BE2C (cell line): ENCODE data around the gene ECI2.

Experiments
- DNase-seq: peaks from one replicate; pipeline ENCODE4 v3.0.0-alpha.2; 2020
- H3K27me3 ChIP-seq: fragments of 250-450 bp; sonication (Bioruptor Pico); 2 replicates; pipeline ENCODE4 v1.5.1; 2020; ENCODE audit warnings: mild to moderate bottlenecking
- H3K36me3 ChIP-seq: fragments of 250-450 bp; sonication (Bioruptor Pico); 2 replicates; pipeline ENCODE4 v1.5.1; 2020; ENCODE audit warnings: mild to moderate bottlenecking
- H3K4me1 ChIP-seq: fragments of 250-450 bp; sonication (Bioruptor Pico); 2 replicates; pipeline ENCODE4 v1.5.1; 2020
- H3K4me3 ChIP-seq: 2 replicates; pipeline ENCODE4 v1.5.1; 2011; ENCODE audit warnings: low read depth, low read length
- H3K9me3 ChIP-seq: fragments of 250-450 bp; sonication (Bioruptor Pico); 2 replicates; pipeline ENCODE4 v1.5.1; 2020
- CTCF ChIP-seq: IDR thresholded peaks from 2 replicates; pipeline ENCODE4 v1.5.1; 2012; ENCODE audit warnings: mild to moderate bottlenecking, low read depth, low read length

ECI2 gene

GRCh38 chr6:4174042-4174441, 38.7 kb upstream of the ECI2 start:
- Histone ChIP-seq H3K27me3 (no peaks in the 10 kb centered on the region), H3K4me1 (no peaks in the 10 kb centered on the region), H3K4me3 (no peak overlapping the region), H3K9me3 (no peaks in the 10 kb centered on the region), H3K36me3 (no peaks in the 10 kb centered on the region)
- no peak for DNase-seq
- TF ChIP-seq CTCF: no peak

DNA sequence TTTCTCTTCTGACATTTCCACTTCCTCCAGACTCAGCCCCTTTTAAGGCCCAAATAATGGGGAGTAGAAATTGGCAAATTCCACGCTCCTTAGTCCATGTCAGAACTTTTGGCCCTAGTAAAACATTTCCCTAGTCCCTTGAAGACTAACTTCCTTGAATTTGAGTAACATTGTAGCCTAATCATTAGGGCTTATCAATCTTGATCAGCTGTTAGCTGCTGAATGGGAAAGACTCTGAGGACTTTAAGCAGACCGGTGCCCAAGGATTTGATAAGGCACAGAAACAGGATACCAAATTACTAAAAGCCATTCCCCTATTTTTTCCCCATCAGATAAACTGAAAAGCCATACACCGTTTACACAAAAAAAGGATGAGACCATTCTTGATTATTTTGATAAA, 37.0 kb upstream of the ECI2 start:
- no peaks in the 10 kb centered on the region for H3K4me1 ChIP-seq
- no peaks in the 10 kb centered on the region for H3K9me3 ChIP-seq
- DNase-seq: no peak
- no peak for TF ChIP-seq CTCF
- H3K4me3 ChIP-seq: no peak overlapping the region
- no peaks in the 10 kb centered on the region for H3K27me3 ChIP-seq
- H3K36me3 ChIP-seq: no peaks in the 10 kb centered on the region

DNA sequence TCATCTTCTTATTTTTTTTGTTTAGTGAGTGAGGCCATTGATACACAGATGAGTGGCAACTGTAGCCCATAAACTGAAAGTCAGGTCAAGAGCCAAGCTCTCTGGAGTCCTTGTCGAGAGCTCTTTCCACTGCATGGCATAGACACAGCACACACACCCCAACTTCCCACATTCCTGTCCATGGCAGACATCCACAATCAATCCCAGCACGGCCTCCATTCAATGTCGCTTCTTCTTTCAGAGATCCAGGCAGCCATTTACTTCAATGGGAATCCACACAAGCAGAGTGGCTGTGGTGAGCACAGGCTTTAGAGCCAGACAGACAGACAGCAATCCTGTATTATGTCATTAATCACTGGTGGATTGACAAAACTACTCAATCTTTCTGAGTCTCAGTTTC, 34.9 kb upstream of the ECI2 start:
- Histone ChIP-seq H3K4me1 (no peaks in the 10 kb centered on the region), H3K27me3 (no peaks in the 10 kb centered on the region), H3K9me3 (no peaks in the 10 kb centered on the region), H3K4me3 (no peak overlapping the region), H3K36me3 (no peaks in the 10 kb centered on the region)
- DNase-seq: no peak
- TF ChIP-seq CTCF: no peak

- no peak for DNase-seq
- H3K9me3 ChIP-seq: no peaks in the 10 kb centered on the region
- no peaks in the 10 kb centered on the region for H3K4me1 ChIP-seq
- no peak for TF ChIP-seq CTCF
- no peak overlapping the region for H3K4me3 ChIP-seq
- H3K36me3 ChIP-seq: no peaks in the 10 kb centered on the region
- H3K27me3 ChIP-seq: no peaks in the 10 kb centered on the region; the same call in 1 of the 2 replicates
Measured at GRCh38 chr6:4169028-4169789, 33.8 kb upstream of the ECI2 start.

DNA sequence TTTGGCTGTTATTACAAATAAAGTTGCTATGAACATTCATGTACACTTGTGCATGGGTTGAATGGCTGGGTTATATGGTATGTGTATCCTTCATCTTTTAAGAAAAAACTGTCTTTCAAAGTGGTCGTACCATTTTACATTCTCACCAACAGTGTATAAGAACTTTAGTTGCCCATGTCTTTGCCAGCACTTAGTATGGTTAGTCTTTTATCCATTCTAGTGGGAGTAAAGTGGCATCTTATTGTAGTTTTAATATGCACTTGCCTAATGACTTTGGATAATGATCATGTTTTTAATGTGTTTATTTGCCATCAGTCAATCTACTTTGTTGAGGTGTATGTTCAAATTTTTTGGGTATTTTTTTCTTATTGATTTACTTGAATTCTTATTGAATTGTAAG, 32.5 kb upstream of the ECI2 start:
- H3K4me3 ChIP-seq: no peak overlapping the region
- TF ChIP-seq CTCF: no peak
- H3K9me3 ChIP-seq: no peaks in the 10 kb centered on the region
- H3K4me1 ChIP-seq: no peaks in the 10 kb centered on the region
- no peaks in the 10 kb centered on the region; the same call in 1 of the 2 replicates for H3K27me3 ChIP-seq
- H3K36me3 ChIP-seq: no peaks in the 10 kb centered on the region
- DNase-seq: no peak

DNA sequence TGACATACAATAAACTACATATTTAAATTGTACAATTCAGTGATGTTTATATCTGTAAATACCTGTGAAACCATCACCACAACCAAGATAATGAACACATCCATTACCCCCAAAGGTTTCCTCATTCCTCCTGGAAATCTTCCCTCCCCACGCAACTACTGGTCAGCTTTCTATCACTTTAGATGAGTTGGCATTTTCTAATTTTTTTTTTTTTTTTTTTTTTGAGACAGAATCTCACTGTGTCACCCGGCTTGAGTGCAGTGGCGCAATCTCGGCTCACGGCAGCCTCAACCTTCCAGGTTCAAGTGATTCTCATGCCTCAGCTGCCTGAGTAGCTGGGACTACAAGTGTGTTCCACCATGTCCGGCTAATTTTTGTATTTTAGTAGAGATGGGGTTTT, 31.7 kb upstream of the ECI2 start:
- Histone ChIP-seq H3K4me3 (no peak overlapping the region), H3K36me3 (no peaks in the 10 kb centered on the region), H3K4me1 (no peaks in the 10 kb centered on the region), H3K9me3 (no peaks in the 10 kb centered on the region), H3K27me3 (no peaks in the 10 kb centered on the region; the same call in 1 of the 2 replicates)
- DNase-seq: no peak
- TF ChIP-seq CTCF: no peak
